Measurements from ENCODE around the gene SPOCK1.

Gene SPOCK1

DNA sequence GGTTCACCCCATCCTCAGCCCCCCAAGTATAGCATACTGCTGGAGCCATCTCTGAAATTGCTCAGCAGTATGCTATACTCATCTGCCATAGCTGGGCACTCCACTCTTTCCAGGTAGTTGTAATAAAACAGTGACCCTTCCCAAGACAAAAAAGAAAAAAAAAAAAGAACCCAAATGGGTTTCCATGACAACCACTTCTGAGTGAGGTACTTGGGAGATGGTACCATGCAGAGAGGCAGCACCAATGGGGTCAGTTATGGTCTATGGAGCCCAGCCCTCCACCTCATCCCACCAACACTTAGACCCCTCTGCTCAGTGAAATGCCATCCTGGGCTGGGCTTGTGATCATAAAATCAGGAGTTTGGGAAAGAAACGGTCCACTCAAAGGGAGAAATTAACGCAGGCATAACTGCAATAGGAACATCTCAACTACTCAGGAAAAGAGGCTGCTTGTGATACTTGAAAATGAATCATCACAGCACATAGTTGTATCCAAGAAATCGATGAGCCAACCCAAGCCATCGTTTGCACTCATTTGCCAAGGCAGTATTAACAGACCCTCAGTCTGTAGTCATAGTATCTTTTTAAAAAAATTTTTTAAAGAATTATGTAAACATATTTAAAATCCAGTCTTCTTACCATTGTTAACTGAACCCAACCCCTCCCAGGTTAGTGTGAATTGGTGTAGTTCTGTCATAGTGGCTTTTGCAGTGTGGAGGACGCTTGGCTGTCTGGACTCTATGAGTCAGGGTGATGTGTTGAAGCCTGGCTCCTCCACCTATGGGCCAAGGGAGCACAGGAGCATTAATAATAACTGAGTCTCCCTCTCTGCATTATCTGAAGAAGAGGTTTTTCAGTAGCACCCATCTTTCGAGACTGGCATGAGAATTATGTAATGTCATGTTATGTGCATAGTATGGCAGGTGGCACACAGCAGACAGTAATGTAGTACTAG is 402.7 kb downstream of the SPOCK1 start:
- Histone ChIP-seq H3K9ac (ENCODE audit: low read depth, low read length) (no peak overlapping the region), H3K9me3 (ENCODE audit: control insufficient read depth, insufficient read depth, low read length) (no peaks in the 10 kb centered on the region), H3K4me1 (ENCODE audit: insufficient read depth, low read length) (peaks cover 11% of the 10 kb centered on the region), H3K36me3 (ENCODE audit: insufficient read depth, low read length) (no peaks in the 10 kb centered on the region)

DNA sequence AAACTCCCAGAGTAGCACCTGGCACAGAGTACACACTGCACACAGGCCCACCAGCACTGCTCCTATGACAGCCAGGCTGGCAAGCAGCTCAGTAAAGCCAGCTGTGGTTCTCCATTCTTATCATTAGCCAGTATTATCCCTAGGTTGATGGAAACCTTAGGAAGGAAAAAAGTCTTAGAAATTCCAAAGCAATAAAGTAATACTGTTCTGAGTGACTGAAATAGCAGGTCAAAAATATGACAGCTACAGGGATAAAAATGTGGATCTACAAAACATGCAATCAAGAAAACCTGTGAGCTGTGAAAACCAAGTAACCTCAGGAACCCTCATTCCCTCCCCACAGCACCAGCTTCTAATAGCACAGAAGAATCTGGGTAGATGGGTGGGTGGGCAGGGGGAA is 403.5 kb downstream of the SPOCK1 start:
- Histone ChIP-seq H3K9me3 (ENCODE audit: control insufficient read depth, insufficient read depth, low read length) (no peaks in the 10 kb centered on the region), H3K36me3 (ENCODE audit: insufficient read depth, low read length) (no peaks in the 10 kb centered on the region), H3K4me1 (ENCODE audit: insufficient read depth, low read length) (peaks cover 19% of the 10 kb centered on the region), H3K9ac (ENCODE audit: low read depth, low read length) (no peak overlapping the region)

DNA sequence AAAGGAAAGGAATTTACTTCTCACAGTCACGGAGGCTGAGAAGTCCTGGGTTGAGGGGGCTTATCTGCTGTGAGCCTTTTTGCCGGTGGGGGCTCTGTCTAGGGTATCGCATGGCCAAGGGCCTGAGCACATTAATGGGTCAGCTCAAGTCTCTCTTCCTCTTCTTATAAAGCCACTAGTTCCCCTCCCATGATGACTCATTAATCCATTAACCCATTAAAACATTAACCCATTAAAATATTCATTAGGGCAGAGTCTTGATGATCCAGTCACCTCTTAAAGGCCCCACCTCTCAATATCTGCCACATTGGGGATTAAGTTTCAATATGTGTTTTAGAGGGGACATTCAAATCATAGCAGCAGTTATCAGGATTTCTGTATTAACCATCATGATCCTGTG is 406.3 kb downstream of the SPOCK1 start:
- Histone ChIP-seq H3K9me3 (ENCODE audit: control insufficient read depth, insufficient read depth, low read length) (no peaks in the 10 kb centered on the region), H3K4me1 (ENCODE audit: insufficient read depth, low read length) (peaks cover 26% of the 10 kb centered on the region), H3K36me3 (ENCODE audit: insufficient read depth, low read length) (no peaks in the 10 kb centered on the region), H3K9ac (ENCODE audit: low read depth, low read length) (no peak overlapping the region)

DNA sequence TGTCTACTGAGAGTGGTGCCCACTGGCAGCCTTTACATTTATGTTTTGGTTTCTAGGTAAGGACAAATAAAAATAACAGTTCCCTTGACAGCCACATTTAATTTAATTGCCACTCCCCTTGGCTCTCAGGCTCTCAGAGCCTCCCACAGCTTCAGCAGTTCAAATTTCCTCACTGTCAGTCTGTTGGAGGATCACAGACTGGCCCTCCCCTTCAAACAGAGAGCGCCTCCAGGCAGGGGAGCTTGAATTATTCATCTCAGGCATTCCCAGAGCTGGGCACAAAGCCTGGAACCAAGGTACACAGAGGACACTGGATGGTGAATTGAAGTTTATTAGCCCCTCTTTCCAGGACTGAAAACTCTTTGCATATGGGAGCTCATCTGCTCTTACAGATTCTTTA is 407.7 kb downstream of the SPOCK1 start:
- Histone ChIP-seq H3K9ac (ENCODE audit: low read depth, low read length) (no peak overlapping the region), H3K4me1 (ENCODE audit: insufficient read depth, low read length) (peaks cover 26% of the 10 kb centered on the region), H3K9me3 (ENCODE audit: control insufficient read depth, insufficient read depth, low read length) (no peaks in the 10 kb centered on the region), H3K36me3 (ENCODE audit: insufficient read depth, low read length) (no peaks in the 10 kb centered on the region)

DNA sequence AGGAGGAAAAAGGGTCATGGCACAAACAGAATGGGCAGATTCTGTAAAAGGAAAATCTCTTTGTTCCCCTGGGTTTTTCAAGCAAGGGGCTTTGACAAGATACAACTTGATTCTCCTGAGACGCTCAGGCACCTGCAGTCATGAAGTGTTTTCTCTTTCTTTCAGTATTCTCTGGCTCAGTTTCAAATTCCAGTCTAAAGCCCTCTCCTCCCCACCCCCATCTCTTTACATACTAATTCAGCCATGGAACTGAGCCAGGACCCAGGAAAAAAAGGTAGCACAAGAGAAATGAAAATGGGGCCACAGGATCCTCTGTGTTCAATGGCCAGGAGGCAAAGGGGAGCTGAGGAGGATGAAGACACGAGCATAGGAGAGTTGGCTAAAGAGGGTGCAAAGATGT is 408.4 kb downstream of the SPOCK1 start:
- no peaks in the 10 kb centered on the region for H3K9me3 ChIP-seq (ENCODE audit: control insufficient read depth, insufficient read depth, low read length)
- H3K36me3 ChIP-seq (ENCODE audit: insufficient read depth, low read length) = no peaks in the 10 kb centered on the region
- no peak overlapping the region for H3K9ac ChIP-seq (ENCODE audit: low read depth, low read length)
- H3K4me1 ChIP-seq (ENCODE audit: insufficient read depth, low read length) = peaks cover 26% of the 10 kb centered on the region

DNA sequence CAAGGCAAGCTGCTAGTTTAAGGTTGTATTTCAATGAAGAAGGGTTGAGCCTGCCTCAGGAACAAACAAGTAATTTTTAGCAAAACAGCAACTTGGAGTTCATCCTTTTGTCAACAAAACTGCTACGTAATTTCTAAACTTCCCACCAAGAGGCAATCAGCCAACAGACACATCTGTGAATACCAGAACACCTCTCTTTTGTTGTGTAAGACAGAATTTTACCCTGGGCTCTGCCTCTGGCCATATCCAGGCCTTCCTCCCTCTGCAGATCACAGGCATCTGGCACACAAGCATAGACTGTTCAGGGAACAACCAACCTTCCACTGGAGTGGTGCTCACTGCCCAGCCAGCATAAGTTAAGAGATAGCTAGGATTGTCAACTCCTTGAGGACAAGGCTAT is 409.0 kb downstream of the SPOCK1 start:
- no peaks in the 10 kb centered on the region for H3K9me3 ChIP-seq (ENCODE audit: control insufficient read depth, insufficient read depth, low read length)

DNA sequence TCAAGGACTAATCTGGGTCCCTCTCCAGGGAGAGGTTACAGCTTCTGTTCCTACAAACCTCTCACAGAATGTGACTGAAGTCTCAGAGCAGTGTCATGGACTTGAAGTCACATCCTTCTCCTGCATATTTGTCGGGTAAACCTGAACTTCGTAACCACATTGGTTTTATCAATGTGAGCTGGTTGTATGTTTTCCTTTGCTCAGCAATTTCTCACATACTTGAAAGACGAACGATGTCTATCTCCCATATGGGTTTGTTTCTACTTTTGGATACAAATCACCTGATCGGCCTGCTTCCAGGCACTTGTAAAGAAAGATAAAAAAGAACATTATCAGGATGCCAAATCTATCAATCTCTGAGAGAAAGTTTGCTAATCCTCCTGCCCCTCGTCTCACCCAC is 411.0 kb downstream of the SPOCK1 start:
- H3K36me3 ChIP-seq (ENCODE audit: insufficient read depth, low read length) = no peaks in the 10 kb centered on the region
- no peak overlapping the region for H3K9ac ChIP-seq (ENCODE audit: low read depth, low read length)
- no peaks in the 10 kb centered on the region for H3K9me3 ChIP-seq (ENCODE audit: control insufficient read depth, insufficient read depth, low read length)
- peaks cover 26% of the 10 kb centered on the region for H3K4me1 ChIP-seq (ENCODE audit: insufficient read depth, low read length)

More for the DNA sequence above, 409.0 kb downstream of the SPOCK1 start:
- H3K36me3 ChIP-seq (ENCODE audit: insufficient read depth, low read length) = no peaks in the 10 kb centered on the region
- peaks cover 26% of the 10 kb centered on the region for H3K4me1 ChIP-seq (ENCODE audit: insufficient read depth, low read length)
- H3K9ac ChIP-seq (ENCODE audit: low read depth, low read length) = no peak overlapping the region

DNA sequence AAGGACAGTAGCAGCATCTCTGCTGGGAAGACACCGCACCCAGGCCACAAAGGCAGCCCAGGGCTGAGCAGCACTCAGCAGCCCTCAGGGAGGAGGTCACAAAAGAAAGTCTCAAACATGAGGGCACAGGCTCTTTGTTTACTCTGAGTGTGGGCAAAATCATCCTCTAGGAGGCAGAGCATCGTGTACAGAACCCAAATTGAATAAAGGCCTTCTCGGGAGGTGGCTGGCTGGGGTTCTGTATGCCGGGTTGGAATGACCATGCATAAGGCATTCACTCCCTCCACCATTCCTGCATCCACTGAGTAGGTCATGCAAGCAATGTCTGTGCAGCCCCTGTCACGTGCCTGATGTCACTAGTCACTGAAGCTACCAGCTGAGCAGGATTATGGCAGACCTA is 412.8 kb downstream of the SPOCK1 start:
- Histone ChIP-seq H3K9ac (ENCODE audit: low read depth, low read length) (no peak overlapping the region), H3K9me3 (ENCODE audit: control insufficient read depth, insufficient read depth, low read length) (no peaks in the 10 kb centered on the region), H3K4me1 (ENCODE audit: insufficient read depth, low read length) (peaks cover 14% of the 10 kb centered on the region), H3K36me3 (ENCODE audit: insufficient read depth, low read length) (no peaks in the 10 kb centered on the region)

DNA sequence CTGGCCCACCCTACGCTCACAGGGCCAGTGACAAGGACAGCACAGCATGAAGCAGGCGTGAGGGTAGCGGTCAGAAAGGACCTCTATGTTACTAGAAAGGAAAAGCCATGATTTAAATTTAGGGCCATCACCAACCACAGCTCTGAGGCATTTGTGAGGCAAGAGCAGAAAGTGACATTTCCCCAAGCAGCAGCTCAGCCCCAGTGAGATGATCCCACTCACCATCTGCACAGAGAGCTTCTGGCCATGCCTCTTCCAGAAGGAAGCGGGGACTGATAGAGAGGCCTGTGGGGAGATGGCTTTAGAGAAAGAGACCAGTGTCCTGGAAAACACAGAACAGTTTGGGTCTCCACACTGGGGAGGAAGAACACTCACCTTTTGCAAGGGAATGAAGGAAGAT is 413.9 kb downstream of the SPOCK1 start:
- Histone ChIP-seq H3K9me3 (ENCODE audit: control insufficient read depth, insufficient read depth, low read length) (no peaks in the 10 kb centered on the region), H3K36me3 (ENCODE audit: insufficient read depth, low read length) (no peaks in the 10 kb centered on the region), H3K4me1 (ENCODE audit: insufficient read depth, low read length) (peaks cover 3% of the 10 kb centered on the region), H3K9ac (ENCODE audit: low read depth, low read length) (no peak overlapping the region)

DNA sequence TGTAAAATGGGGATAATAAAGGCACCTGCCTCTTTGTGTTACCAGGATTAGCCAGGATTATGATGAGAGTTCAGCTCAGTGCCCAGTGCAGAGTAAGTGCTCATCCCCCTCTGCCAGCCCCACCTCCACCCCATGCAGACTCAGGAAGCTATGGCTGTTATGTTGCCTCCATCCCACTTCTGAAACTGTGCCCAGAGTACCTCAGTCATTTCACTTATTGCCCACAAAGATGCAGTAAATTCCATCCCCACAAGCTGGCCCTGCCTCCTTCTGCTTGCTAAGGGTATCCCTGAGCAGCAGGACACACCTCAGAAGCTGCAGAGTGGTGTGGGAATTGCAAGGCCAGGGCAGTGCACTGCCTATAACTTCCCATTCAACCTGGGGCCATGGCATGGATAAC is 415.1 kb downstream of the SPOCK1 start:
- Histone ChIP-seq H3K36me3 (ENCODE audit: insufficient read depth, low read length) (no peaks in the 10 kb centered on the region), H3K4me1 (ENCODE audit: insufficient read depth, low read length) (no peaks in the 10 kb centered on the region), H3K9me3 (ENCODE audit: control insufficient read depth, insufficient read depth, low read length) (no peaks in the 10 kb centered on the region), H3K9ac (ENCODE audit: low read depth, low read length) (no peak overlapping the region)

DNA sequence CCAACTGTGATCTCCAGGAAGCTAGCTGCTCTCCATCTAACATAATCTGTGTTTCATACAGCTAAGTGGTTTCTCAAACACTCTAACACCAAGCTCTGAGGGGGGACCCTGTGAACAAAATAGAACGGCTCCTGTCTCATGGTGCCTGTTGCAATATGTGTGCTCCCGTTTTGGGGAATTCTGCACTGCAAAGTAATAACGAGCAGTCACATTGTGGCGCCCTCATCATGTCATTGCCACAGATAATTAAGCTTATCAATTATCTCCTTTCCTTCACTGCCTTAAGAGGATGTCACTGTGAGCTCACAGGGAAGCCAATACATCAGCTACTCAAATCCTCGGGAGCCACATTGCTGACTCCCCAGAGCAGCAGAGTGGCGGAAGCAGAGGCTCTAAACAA is 416.2 kb downstream of the SPOCK1 start:
- Histone ChIP-seq H3K9ac (ENCODE audit: low read depth, low read length) (no peak overlapping the region), H3K36me3 (ENCODE audit: insufficient read depth, low read length) (no peaks in the 10 kb centered on the region), H3K9me3 (ENCODE audit: control insufficient read depth, insufficient read depth, low read length) (no peaks in the 10 kb centered on the region), H3K4me1 (ENCODE audit: insufficient read depth, low read length) (peaks cover 10% of the 10 kb centered on the region)

DNA sequence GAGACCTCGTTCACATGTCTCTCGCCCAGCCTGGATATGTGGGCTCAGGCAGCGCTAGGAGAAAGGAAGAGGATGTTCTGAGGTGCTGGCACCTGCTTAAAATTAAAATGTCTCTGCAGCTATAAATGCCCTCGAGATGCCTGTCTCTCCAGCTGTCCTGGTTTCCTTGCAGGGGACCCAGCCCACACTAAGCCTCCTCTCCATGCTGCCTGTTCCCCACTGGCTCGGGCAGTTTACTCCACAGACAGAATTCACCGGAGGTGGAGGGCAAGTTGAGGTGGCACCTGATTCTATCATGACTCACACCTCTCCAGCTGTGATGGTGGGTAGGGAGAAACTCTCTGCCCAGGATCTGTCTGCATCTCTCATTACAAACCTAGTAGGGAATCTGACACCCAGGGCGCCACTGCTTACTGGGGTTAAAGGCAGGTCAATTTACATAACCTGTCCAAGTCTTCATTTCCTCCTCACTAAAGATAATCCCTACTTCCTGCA is 420.9 kb downstream of the SPOCK1 start:
- Histone ChIP-seq H3K9me3 (ENCODE audit: control insufficient read depth, insufficient read depth, low read length) (no peaks in the 10 kb centered on the region), H3K36me3 (ENCODE audit: insufficient read depth, low read length) (no peaks in the 10 kb centered on the region), H3K9ac (ENCODE audit: low read depth, low read length) (no peak overlapping the region), H3K4me1 (ENCODE audit: insufficient read depth, low read length) (peaks cover 12% of the 10 kb centered on the region)

DNA sequence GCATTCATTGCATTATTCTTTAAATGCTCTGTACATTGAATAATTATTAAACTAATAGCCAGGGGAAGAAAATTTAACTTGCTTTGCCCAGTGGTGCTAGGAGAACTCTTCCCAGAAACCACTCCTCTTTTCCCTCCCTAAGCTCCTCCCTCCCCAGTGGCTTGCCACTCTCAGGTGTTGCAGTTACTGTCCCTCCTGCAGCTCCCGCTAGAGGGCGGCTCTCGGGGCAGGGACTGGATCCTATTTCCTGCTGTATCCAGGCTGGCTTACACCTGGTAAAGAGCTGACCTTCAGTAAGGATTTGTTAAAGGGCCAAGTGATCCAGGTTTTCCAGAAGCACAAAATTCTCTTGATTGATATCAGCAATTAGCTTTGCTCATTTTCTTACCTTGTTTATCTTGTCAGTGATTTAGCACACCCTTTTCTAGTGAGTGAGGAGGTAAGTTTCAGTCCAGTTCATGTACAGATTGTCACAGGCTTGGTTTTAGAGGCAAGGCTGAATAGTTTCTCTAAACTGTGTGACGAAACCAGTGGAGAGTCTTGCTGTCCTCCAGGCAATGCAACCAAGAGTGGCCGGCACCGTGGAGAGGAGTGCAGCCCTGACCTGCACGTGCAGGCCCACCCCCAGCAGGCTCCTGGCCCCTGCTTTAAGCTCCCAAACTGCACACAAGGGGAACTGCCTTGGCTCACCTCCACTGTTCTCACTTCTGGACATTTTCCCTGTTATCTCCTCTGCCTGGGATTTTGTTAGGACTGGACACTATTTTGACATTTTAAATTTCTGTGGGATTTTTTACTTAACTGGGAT is 423.8 kb downstream of the SPOCK1 start:
- no peak overlapping the region for H3K9ac ChIP-seq (ENCODE audit: low read depth, low read length)
- H3K36me3 ChIP-seq (ENCODE audit: insufficient read depth, low read length) = no peaks in the 10 kb centered on the region
- peaks cover 12% of the 10 kb centered on the region for H3K4me1 ChIP-seq (ENCODE audit: insufficient read depth, low read length)
- H3K9me3 ChIP-seq (ENCODE audit: control insufficient read depth, insufficient read depth, low read length) = no peaks in the 10 kb centered on the region

DNA sequence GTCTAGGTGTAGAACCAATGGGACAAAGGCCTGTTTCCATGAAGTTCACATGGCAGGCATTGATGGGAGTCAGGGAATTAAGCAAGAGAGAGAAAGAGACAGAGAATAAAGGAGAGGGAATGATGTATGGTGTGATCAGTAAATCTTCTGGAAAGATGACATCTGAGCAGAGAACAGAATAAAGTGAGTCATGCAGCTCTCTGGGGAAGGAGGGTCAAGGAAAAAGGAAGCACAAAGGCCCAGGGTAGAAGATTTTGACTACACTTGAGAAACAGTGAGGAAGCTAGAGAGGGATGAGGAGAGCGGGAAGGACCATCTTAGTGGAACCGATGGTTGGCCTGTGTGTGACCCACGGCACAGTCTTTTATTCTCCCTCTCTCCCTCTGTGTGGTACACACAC is 425.9 kb downstream of the SPOCK1 start:
- Histone ChIP-seq H3K9me3 (ENCODE audit: control insufficient read depth, insufficient read depth, low read length) (no peaks in the 10 kb centered on the region), H3K9ac (ENCODE audit: low read depth, low read length) (no peak overlapping the region), H3K4me1 (ENCODE audit: insufficient read depth, low read length) (peaks cover 4% of the 10 kb centered on the region)

More for the DNA sequence above, 425.9 kb downstream of the SPOCK1 start:
- no peaks in the 10 kb centered on the region for H3K36me3 ChIP-seq (ENCODE audit: insufficient read depth, low read length)
